ENCODE data around the gene STK17B. TPM values are rescaled to one million over a fixed set of nuclear protein-coding genes. Genes with fewer than 3 reads are reported as not detected.

Gene STK17B
- total and polyA plus RNA-seq, 2 donors (not counting 1 experiment from before 2014, with no cell fraction given), result 39.0 to 43.1 TPM

DNA sequence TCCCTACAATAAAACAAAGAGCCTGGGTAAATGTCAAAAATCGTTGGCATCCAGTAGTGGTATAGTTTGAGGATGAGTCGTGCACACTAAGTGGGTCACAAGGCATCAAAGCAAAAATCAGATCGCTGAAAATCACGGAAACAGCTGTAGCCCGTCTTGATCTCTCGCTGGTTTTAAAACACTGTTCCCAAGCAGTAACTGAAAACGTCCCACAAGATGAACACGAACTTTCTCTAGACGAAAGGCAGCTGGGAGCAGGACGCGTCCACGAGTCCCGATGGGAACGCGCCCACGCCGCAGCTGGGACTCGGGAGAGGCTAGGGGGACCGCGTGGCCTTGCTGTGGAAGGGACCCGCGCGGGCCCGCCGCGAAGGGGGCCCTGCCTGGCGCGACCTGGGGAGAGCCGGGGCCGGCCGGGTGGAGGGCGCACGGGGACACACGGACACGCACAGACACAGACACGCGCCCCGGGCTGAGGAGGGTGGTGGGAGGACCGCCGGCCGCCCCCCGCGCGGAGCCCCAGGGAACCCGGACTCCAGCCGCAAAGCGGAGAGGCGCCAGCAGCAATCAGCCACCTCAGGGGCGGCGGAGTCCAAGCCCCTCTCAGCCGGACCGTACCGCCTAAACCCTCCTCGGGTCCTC, 651 bp downstream of the STK17B start:
- DNase-seq (ENCODE audit: low read depth in 2 of 2), result peak; percentile 51 to 78
- H3K27ac ChIP-seq (ENCODE audit: insufficient read depth, low read length), result peak overlapping the region; percentile 87
- H3K9ac ChIP-seq (ENCODE audit: insufficient read depth, low read length), result peak overlapping the region; percentile 90
- H2AFZ ChIP-seq (ENCODE audit: low read length), result peak overlapping the region; percentile 22
- H3K4me3 ChIP-seq (replicated peaks in 1 of 4; ENCODE audit: control extremely low read depth in 1 of 4, insufficient read depth in 1 of 4, low read depth in 3 of 4, low read length in 4 of 4), result peak overlapping the region; percentile 89 to 99 (median 94)
- no peak for TF ChIP-seq EZH2 (IDR thresholded peaks at IDR 0.05; ENCODE audit: low read length, missing control alignments)
- TF ChIP-seq, protein P1, sequence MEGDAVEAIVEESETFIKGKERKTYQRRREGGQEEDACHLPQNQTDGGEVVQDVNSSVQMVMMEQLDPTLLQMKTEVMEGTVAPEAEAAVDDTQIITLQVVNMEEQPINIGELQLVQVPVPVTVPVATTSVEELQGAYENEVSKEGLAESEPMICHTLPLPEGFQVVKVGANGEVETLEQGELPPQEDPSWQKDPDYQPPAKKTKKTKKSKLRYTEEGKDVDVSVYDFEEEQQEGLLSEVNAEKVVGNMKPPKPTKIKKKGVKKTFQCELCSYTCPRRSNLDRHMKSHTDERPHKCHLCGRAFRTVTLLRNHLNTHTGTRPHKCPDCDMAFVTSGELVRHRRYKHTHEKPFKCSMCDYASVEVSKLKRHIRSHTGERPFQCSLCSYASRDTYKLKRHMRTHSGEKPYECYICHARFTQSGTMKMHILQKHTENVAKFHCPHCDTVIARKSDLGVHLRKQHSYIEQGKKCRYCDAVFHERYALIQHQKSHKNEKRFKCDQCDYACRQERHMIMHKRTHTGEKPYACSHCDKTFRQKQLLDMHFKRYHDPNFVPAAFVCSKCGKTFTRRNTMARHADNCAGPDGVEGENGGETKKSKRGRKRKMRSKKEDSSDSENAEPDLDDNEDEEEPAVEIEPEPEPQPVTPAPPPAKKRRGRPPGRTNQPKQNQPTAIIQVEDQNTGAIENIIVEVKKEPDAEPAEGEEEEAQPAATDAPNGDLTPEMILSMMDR (conservative IDR thresholded peaks at IDR 0.05 in 1 of 2, IDR thresholded peaks at IDR 0.05 in 1 of 2; ENCODE audit: low read depth in 1 of 2, low read length in 2 of 2), result no peak
- peaks cover 55% of the 10 kb centered on the region for H3K79me2 ChIP-seq (ENCODE audit: control insufficient read depth, insufficient read depth, low read length)
- no peaks in the 10 kb centered on the region for H3K9me3 ChIP-seq (ENCODE audit: control insufficient read depth, insufficient read depth, low read depth, low read length)
- peak overlapping the region; percentile 4 for H3K4me2 ChIP-seq (ENCODE audit: extremely low read depth, insufficient read depth, low read length)
- no peaks in the 10 kb centered on the region for H3K36me3 ChIP-seq (ENCODE audit: control insufficient read depth, insufficient read depth, low read length)
- no peaks in the 10 kb centered on the region for H4K20me1 ChIP-seq (ENCODE audit: control insufficient read depth, extremely low read depth, insufficient read depth, low read length)
- peaks cover 4% of the 10 kb centered on the region for H3K4me1 ChIP-seq (ENCODE audit: control insufficient read depth, extremely low read depth, insufficient read depth, low read length)
- H3K27me3 ChIP-seq (ENCODE audit: control insufficient read depth, insufficient read depth, low read length), result no peaks in the 10 kb centered on the region

DNA sequence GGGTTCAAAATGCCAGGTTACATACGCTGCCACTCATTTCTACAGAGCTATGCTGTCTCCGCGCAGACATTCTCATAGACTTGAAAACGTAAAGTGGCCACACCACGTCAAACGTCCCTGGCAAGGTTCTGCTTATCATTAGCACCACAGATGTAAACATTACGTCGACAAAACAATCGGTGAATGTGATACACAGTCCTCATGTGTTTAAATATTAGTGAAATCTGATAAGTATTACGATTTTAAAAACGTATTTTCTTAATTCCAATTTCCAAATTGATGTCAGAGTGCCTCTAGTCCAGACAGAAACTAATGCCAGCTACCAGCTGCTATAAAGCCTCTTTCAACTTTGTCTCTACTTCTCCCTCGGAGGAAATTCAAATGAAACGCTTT, 1.2 kb downstream of the STK17B start:
- TF ChIP-seq, protein P1 (conservative IDR thresholded peaks at IDR 0.05 in 1 of 2, IDR thresholded peaks at IDR 0.05 in 1 of 2; ENCODE audit: low read depth in 1 of 2, low read length in 2 of 2), result no peak
- TF ChIP-seq EZH2 (IDR thresholded peaks at IDR 0.05; ENCODE audit: low read length, missing control alignments), result no peak
- no peaks in the 10 kb centered on the region for H3K36me3 ChIP-seq (ENCODE audit: control insufficient read depth, insufficient read depth, low read length)
- H2AFZ ChIP-seq (ENCODE audit: low read length), result no peak overlapping the region
- peak overlapping the region; percentile 87 for H3K27ac ChIP-seq (ENCODE audit: insufficient read depth, low read length)
- peak; percentile 68 to 81 for DNase-seq (ENCODE audit: low read depth in 2 of 2)
- peak overlapping the region; percentile 89 to 99 (median 94) for H3K4me3 ChIP-seq (replicated peaks in 1 of 4; ENCODE audit: control extremely low read depth in 1 of 4, insufficient read depth in 1 of 4, low read depth in 3 of 4, low read length in 4 of 4)
- H3K9ac ChIP-seq (ENCODE audit: insufficient read depth, low read length), result no peak overlapping the region
- peak overlapping the region; percentile 63 for H3K4me2 ChIP-seq (ENCODE audit: extremely low read depth, insufficient read depth, low read length)
- no peaks in the 10 kb centered on the region for H4K20me1 ChIP-seq (ENCODE audit: control insufficient read depth, extremely low read depth, insufficient read depth, low read length)
- H3K27me3 ChIP-seq (ENCODE audit: control insufficient read depth, insufficient read depth, low read length), result no peaks in the 10 kb centered on the region
- H3K4me1 ChIP-seq (ENCODE audit: control insufficient read depth, extremely low read depth, insufficient read depth, low read length), result peaks cover 4% of the 10 kb centered on the region
- H3K9me3 ChIP-seq (ENCODE audit: control insufficient read depth, insufficient read depth, low read depth, low read length), result no peaks in the 10 kb centered on the region
- peaks cover 60% of the 10 kb centered on the region for H3K79me2 ChIP-seq (ENCODE audit: control insufficient read depth, insufficient read depth, low read length)

DNA sequence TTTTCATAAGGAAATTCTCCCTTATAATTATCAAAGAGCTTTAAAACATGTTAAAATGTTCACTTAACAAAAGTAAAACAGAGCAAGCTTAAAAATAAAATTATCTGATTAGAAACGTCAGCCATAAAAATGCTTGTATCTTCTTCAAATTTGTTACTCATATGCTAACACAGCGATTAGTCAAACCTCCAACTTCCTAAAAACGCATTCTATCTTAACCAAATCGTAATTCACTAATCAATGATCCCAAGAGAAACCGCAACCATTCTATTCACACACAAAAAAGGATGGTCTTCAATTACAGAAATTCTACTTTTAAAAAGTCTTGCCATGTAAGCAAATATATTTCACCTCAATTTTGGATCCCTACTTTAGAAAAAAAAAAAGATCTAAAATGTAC, 1.9 kb downstream of the STK17B start:
- no peak for DNase-seq (ENCODE audit: low read depth in 2 of 2)
- Histone ChIP-seq H3K27me3 (ENCODE audit: control insufficient read depth, insufficient read depth, low read length) (no peaks in the 10 kb centered on the region), H3K4me1 (ENCODE audit: control insufficient read depth, extremely low read depth, insufficient read depth, low read length) (peaks cover 4% of the 10 kb centered on the region), H3K9me3 (ENCODE audit: control insufficient read depth, insufficient read depth, low read depth, low read length) (no peaks in the 10 kb centered on the region), H3K9ac (ENCODE audit: insufficient read depth, low read length) (no peak overlapping the region), H3K36me3 (ENCODE audit: control insufficient read depth, insufficient read depth, low read length) (no peaks in the 10 kb centered on the region), H3K4me3 (replicated peaks in 1 of 4; ENCODE audit: control extremely low read depth in 1 of 4, insufficient read depth in 1 of 4, low read depth in 3 of 4, low read length in 4 of 4) (peak overlapping the region; percentile 89 to 99 (median 94)), H3K4me2 (ENCODE audit: extremely low read depth, insufficient read depth, low read length) (peak overlapping the region; percentile 86), H3K79me2 (ENCODE audit: control insufficient read depth, insufficient read depth, low read length) (peaks cover 67% of the 10 kb centered on the region), H3K27ac (ENCODE audit: insufficient read depth, low read length) (peak overlapping the region; percentile 87), H4K20me1 (ENCODE audit: control insufficient read depth, extremely low read depth, insufficient read depth, low read length) (no peaks in the 10 kb centered on the region), H2AFZ (ENCODE audit: low read length) (no peak overlapping the region)
- no peak for TF ChIP-seq EZH2 (IDR thresholded peaks at IDR 0.05; ENCODE audit: low read length, missing control alignments)
- TF ChIP-seq, protein P1 (conservative IDR thresholded peaks at IDR 0.05 in 1 of 2, IDR thresholded peaks at IDR 0.05 in 1 of 2; ENCODE audit: low read depth in 1 of 2, low read length in 2 of 2), result no peak

Measured in fibroblast of lung (primary cell).